ENCODE results near the gene SNU13.
A peak's percentile ranks its signal among the peaks of the same experiment; 100 is the strongest.
"Not testable (repeated sequence)": the region's sequence is repeated elsewhere in the genome, so short reads cannot be mapped to it uniquely, and the experiment has no call there.

The SNU13 gene

GRCh38 chr22:41690476-41690875 is 1.8 kb upstream of the SNU13 start:
- Mint-ChIP-seq H3K4me3 (peak overlapping the region; percentile 97), H3K36me3 (no peaks in the 10 kb centered on the region), H3K9me3 (ENCODE audit: low read depth) (no peaks in the 10 kb centered on the region), H3K4me1 (ENCODE audit: low read depth) (peaks cover 25% of the 10 kb centered on the region), H3K27ac (peak overlapping the region; percentile 78), H3K27me3 (no peaks in the 10 kb centered on the region)

GRCh38 chr22:41687901-41688364 is 734 bp downstream of the SNU13 start:
- H3K4me3 Mint-ChIP-seq, result peak overlapping the region; percentile 97
- H3K4me1 Mint-ChIP-seq (ENCODE audit: low read depth), result peaks cover 34% of the 10 kb centered on the region
- no peaks in the 10 kb centered on the region for H3K36me3 Mint-ChIP-seq
- no peaks in the 10 kb centered on the region for H3K27me3 Mint-ChIP-seq
- H3K27ac Mint-ChIP-seq, result peak overlapping the region; percentile 98
- H3K9me3 Mint-ChIP-seq (ENCODE audit: low read depth), result no peaks in the 10 kb centered on the region

GRCh38 chr22:41686890-41687289 is 1.8 kb downstream of the SNU13 start:
- H3K27me3 Mint-ChIP-seq; H3K9me3 Mint-ChIP-seq (ENCODE audit: low read depth); H3K36me3 Mint-ChIP-seq: not testable (repeated sequence)
- Mint-ChIP-seq H3K4me1 (ENCODE audit: low read depth) (peaks cover 40% of the 10 kb centered on the region), H3K4me3 (peak overlapping the region; percentile 97), H3K27ac (peak overlapping the region; percentile 98)

GRCh38 chr22:41684194-41684593 is 4.5 kb downstream of the SNU13 start:
- Mint-ChIP-seq H3K4me1 (ENCODE audit: low read depth) (peaks cover 49% of the 10 kb centered on the region), H3K27me3 (no peaks in the 10 kb centered on the region), H3K36me3 (peaks cover 5% of the 10 kb centered on the region), H3K4me3 (peak overlapping the region; percentile 46), H3K9me3 (ENCODE audit: low read depth) (no peaks in the 10 kb centered on the region), H3K27ac (peak overlapping the region; percentile 70)

GRCh38 chr22:41683616-41684015 is 5.1 kb downstream of the SNU13 start:
- H3K9me3 Mint-ChIP-seq (ENCODE audit: low read depth), result no peaks in the 10 kb centered on the region
- H3K36me3 Mint-ChIP-seq, result peaks cover 5% of the 10 kb centered on the region
- H3K27me3 Mint-ChIP-seq, result no peaks in the 10 kb centered on the region
- peaks cover 47% of the 10 kb centered on the region for H3K4me1 Mint-ChIP-seq (ENCODE audit: low read depth)
- peak overlapping the region; percentile 99 for H3K4me3 Mint-ChIP-seq
- H3K27ac Mint-ChIP-seq, result no peak overlapping the region

- Mint-ChIP-seq H3K9me3 (ENCODE audit: low read depth) (no peaks in the 10 kb centered on the region), H3K27ac (peak overlapping the region; percentile 98), H3K4me3 (peak overlapping the region; percentile 99), H3K27me3 (no peaks in the 10 kb centered on the region), H3K36me3 (peaks cover 5% of the 10 kb centered on the region), H3K4me1 (ENCODE audit: low read depth) (peaks cover 51% of the 10 kb centered on the region)
Observed at GRCh38 chr22:41683052-41683451, 5.6 kb downstream of the SNU13 start.

- H3K4me1 Mint-ChIP-seq (ENCODE audit: low read depth), result peaks cover 47% of the 10 kb centered on the region
- H3K27me3 Mint-ChIP-seq, result no peaks in the 10 kb centered on the region
- no peaks in the 10 kb centered on the region for H3K9me3 Mint-ChIP-seq (ENCODE audit: low read depth)
- peak overlapping the region; percentile 98 for H3K27ac Mint-ChIP-seq
- H3K36me3 Mint-ChIP-seq, result peaks cover 8% of the 10 kb centered on the region
- peak overlapping the region; percentile 99 for H3K4me3 Mint-ChIP-seq
Observed at GRCh38 chr22:41682033-41682807, 6.4 kb downstream of the SNU13 start.

GRCh38 chr22:41681616-41682015 is 7.1 kb downstream of the SNU13 start:
- peak overlapping the region; percentile 99 for H3K4me3 Mint-ChIP-seq
- peak overlapping the region; percentile 98 for H3K27ac Mint-ChIP-seq
- no peaks in the 10 kb centered on the region for H3K27me3 Mint-ChIP-seq
- no peaks in the 10 kb centered on the region for H3K9me3 Mint-ChIP-seq (ENCODE audit: low read depth)
- H3K4me1 Mint-ChIP-seq (ENCODE audit: low read depth), result peaks cover 45% of the 10 kb centered on the region
- H3K36me3 Mint-ChIP-seq, result peaks cover 8% of the 10 kb centered on the region

GRCh38 chr22:41676134-41676533 is 12.5 kb downstream of the SNU13 start:
- Mint-ChIP-seq H3K27ac (no peak overlapping the region), H3K36me3 (peaks cover 5% of the 10 kb centered on the region), H3K9me3 (ENCODE audit: low read depth) (no peaks in the 10 kb centered on the region), H3K4me3 (no peak overlapping the region), H3K27me3 (no peaks in the 10 kb centered on the region), H3K4me1 (ENCODE audit: low read depth) (peaks cover 33% of the 10 kb centered on the region)

GRCh38 chr22:41674846-41675340 is 13.8 kb downstream of the SNU13 start:
- no peaks in the 10 kb centered on the region for H3K9me3 Mint-ChIP-seq (ENCODE audit: low read depth)
- peak overlapping the region; percentile 4 for H3K27ac Mint-ChIP-seq
- H3K4me1 Mint-ChIP-seq (ENCODE audit: low read depth), result peaks cover 22% of the 10 kb centered on the region
- peaks cover 2% of the 10 kb centered on the region for H3K36me3 Mint-ChIP-seq
- no peaks in the 10 kb centered on the region for H3K27me3 Mint-ChIP-seq
- H3K4me3 Mint-ChIP-seq, result no peak overlapping the region

GRCh38 chr22:41672780-41673509 is 15.7 kb downstream of the SNU13 start:
- Mint-ChIP-seq H3K27me3 (no peaks in the 10 kb centered on the region), H3K36me3 (peaks cover 2% of the 10 kb centered on the region), H3K27ac (no peak overlapping the region), H3K4me1 (ENCODE audit: low read depth) (peaks cover 15% of the 10 kb centered on the region), H3K4me3 (no peak overlapping the region), H3K9me3 (ENCODE audit: low read depth) (no peaks in the 10 kb centered on the region)

- not testable (repeated sequence) for H3K36me3 Mint-ChIP-seq; H3K27me3 Mint-ChIP-seq; H3K9me3 Mint-ChIP-seq (ENCODE audit: low read depth); H3K4me3 Mint-ChIP-seq
- Mint-ChIP-seq H3K4me1 (ENCODE audit: low read depth) (peaks cover 17% of the 10 kb centered on the region), H3K27ac (peak overlapping the region; percentile 34)
Observed at GRCh38 chr22:41672096-41672495, 16.6 kb downstream of the SNU13 start.

- H3K27me3 Mint-ChIP-seq, result no peaks in the 10 kb centered on the region
- no peak overlapping the region for H3K4me3 Mint-ChIP-seq
- H3K9me3 Mint-ChIP-seq (ENCODE audit: low read depth), result no peaks in the 10 kb centered on the region
- H3K36me3 Mint-ChIP-seq, result no peaks in the 10 kb centered on the region
- peak overlapping the region; percentile 35 for H3K27ac Mint-ChIP-seq
- H3K4me1 Mint-ChIP-seq (ENCODE audit: low read depth), result peaks cover 16% of the 10 kb centered on the region
Observed at GRCh38 chr22:41668971-41669911, 19.4 kb downstream of the SNU13 start.

- peak overlapping the region; percentile 28 for H3K27ac Mint-ChIP-seq
- no peaks in the 10 kb centered on the region for H3K36me3 Mint-ChIP-seq
- H3K9me3 Mint-ChIP-seq (ENCODE audit: low read depth), result no peaks in the 10 kb centered on the region
- peaks cover 15% of the 10 kb centered on the region for H3K4me1 Mint-ChIP-seq (ENCODE audit: low read depth)
- no peaks in the 10 kb centered on the region for H3K27me3 Mint-ChIP-seq
- H3K4me3 Mint-ChIP-seq, result no peak overlapping the region
Observed at GRCh38 chr22:41664951-41665350, 23.7 kb downstream of the SNU13 start.
